Hepatic stellate cell (primary cell): ENCODE data around the gene ALPG.

Experiments
- DNase-seq: peaks from one replicate; pipeline ENCODE4 v3.0.0; 2011; ENCODE audit warnings: low spot score

The ALPG gene

DNA sequence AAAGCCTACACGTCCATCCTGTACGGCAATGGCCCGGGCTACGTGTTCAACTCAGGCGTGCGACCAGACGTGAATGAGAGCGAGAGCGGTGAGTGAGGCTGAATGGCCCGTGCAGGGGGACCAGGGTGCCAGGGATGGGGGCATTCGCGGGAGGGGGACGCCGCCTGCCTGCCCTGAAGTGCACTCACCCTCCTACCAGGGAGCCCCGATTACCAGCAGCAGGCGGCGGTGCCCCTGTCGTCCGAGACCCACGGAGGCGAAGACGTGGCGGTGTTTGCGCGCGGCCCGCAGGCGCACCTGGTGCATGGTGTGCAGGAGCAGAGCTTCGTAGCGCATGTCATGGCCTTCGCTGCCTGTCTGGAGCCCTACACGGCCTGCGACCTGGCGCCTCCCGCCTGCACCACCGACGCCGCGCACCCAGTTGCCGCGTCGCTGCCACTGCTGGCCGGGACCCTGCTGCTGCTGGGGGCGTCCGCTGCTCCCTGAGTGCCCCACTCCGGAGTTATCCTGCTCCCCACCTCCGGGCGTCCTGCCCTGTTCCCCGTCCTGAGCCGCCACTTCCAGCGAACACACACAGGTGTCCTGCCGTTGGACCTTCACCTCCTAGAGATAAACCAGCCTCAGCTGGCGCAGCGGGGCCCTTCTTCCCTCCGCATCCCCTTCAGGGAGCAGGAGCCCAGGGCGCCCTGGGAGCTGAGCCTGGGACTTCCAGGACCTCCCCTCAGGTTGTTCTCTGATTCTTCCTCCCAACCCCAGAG lies 52.2 kb downstream of the ALPG start:
- DNase-seq, result no peak

DNA sequence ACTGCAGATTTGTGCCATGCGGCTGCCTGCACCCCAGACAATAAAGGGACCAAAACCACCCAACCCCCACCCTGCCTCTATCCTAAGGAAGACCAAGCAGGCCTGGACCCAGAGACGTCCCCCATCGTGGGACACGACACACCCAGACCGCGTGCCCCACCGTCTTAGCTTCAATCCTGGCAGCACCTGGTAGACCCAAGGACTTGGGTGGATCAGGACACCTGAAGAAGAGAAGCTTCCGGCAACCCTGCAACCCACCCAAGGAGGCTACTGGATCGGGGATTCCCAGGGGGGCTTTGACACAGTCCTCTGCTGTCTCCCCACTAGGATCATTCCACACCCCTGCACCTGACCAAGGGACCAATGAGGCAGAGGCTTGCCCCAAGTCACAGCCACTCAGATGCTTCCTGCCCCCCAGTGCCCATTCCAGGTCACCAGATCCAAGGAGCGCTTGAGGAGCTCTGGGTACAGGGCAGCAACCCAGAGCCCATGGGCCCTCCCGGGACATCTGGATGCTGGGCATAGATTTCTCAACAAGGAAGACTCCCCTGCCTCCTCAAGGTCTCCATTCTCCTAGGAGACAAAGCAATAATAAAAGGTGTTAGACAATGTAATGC lies 52.9 kb downstream of the ALPG start:
- no peak for DNase-seq

DNA sequence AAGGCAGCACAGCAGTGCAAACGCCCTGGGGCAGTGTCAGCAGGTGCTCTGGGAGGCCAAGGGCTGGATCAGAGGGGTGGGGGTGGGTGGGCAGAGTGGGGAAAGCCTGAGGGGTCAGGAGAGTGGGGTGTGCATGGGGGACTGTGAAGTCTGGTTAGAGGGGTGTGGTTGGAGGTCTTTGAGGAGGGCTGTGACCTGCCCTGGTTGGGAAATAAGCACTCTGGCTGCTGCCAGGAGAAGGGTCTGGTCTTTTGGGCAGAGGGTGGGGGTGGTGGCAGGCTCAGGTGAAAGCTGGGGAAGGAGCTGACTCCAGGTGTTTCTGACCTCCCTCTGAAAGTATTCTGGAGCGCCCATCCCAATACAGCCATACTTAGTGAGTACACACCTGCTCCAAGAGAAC lies 53.5 kb downstream of the ALPG start:
- no peak for DNase-seq
